ENCODE data around the gene MRPL53.

MRPL53 gene

DNA sequence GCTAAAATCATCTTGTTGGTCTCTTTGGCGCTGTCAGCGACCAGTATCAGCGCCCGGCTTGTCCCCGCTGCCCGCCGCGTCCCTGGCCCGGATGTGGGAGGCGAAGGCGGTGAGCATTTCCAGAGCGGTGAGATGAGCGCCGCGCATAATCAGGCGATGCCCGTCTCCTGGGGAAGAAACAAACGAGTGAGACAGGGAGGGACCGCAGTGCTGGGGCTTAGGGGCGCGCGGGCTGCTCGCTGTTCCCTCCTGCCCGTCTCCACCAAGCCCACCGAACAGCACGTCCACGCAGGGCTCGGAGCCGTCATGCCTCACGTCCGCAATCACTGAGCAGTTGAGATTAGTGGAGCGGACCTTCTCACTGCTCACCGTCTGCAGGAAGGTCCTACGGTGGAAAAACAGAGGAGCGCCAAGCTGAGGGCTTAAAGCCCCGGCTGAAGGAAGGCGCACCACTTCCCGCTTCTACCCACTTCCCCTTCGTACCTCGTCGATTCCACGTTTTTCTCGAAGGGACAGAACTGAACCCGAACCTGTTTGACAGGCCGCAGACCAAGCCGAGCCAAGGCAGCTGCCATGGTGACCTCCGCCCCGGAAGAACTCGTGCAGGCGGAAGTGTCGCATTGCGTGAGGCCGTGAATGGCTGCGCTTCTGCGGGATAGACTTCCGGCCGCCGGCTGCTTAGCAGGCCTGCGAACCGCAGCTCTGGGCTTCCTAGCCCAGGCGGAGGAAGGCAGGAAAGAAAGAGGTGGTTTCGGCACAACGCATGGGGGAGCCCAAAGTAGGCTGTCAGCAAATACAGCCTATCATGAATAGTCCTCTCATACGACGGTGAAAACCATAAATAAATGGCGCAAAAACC, at the start of gene MRPL53:
TSS of gene MRPL53 (minus strand) at position 595 of the 859 bp plus-strand sequence. CDS start at position 575, 20 bp downstream.
- DNase-seq (ENCODE audit: low read depth), result peak; percentile 96

DNA sequence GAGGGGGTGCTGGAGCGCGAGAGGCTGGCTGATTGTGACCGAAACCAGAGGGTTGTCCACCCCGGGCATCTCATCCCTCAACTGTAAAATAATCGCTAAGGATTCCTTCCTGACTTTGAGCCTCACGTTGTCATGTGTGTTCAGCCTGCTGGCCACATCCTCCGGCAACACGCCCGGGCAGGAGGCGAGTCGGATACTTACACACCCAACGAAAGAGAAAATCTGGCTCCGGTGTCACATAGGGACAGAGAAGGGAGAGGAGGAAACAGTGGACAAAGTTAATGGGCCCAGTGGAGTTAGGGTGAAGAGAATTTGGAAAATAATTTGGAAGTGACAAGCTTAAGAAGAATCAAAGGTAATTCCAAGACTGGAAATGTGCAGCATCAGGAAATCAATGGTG, 44.2 kb upstream of the MRPL53 start:
- no peak for DNase-seq (ENCODE audit: low read depth)

DNA sequence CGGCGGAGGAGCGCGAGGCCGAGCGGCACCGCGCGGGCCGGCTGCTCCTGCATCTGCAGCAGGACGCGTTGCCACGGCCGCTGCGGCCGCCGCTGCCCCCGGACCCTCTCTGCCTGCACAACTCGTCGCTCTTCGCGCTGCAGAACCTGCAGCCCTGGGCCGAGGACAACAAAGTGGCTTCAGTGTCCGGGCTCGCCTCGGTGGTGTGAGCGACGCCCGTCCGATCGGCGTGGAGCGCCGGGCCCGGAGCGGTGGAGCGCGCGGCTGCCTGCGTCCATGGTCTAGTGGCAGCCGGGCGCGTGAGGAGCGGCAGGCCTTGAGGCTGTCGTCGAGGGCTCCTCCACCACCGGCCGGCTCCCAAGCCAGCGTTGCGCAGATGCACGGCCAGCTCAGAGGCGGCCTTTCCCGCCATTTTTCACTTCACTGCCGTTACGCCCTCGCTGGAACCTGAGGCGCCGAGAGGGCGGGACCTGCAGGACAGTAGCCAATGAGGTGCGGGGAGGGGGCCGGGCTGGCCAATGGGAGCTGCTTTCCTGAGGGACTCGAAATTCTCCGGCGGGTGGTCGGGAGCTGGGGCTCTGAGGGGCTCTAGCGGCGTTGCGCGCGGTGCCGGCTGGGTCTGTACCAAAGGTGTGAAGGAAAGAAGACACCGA, 43.6 kb upstream of the MRPL53 start:
- DNase-seq (ENCODE audit: low read depth), result peak; percentile 50

DNA sequence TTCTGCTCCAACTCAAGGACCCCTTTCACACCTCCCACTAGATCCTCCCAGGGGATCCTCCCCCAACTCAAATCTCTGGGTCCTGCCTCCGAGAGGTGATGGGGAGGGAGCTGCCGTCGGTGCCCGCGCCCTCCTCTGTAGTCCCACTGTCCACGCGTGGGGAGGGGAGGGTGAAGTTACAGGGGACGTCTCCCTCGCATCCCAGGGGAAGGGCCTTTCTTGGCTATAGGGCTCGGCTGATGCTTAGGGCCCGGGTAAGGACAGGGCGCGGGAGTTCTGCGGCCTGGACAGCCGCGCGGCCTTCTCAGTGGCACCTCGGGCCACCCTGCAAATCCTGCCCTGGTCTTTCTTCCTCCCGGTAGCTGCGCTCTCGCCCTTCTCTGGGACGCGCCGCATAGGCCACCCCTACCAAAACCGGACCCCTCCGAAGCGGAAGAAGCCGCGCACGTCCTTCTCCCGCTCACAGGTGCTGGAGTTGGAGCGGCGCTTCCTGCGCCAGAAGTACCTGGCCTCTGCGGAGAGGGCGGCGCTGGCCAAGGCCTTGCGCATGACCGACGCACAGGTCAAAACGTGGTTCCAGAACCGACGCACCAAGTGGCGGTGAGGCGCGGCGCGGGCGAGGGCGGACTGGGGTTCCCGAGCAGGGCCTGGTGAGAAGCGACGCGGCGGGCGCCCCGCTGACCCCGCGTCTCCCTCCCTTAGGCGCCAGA, 42.9 kb upstream of the MRPL53 start:
- no peak for DNase-seq (ENCODE audit: low read depth)

DNA sequence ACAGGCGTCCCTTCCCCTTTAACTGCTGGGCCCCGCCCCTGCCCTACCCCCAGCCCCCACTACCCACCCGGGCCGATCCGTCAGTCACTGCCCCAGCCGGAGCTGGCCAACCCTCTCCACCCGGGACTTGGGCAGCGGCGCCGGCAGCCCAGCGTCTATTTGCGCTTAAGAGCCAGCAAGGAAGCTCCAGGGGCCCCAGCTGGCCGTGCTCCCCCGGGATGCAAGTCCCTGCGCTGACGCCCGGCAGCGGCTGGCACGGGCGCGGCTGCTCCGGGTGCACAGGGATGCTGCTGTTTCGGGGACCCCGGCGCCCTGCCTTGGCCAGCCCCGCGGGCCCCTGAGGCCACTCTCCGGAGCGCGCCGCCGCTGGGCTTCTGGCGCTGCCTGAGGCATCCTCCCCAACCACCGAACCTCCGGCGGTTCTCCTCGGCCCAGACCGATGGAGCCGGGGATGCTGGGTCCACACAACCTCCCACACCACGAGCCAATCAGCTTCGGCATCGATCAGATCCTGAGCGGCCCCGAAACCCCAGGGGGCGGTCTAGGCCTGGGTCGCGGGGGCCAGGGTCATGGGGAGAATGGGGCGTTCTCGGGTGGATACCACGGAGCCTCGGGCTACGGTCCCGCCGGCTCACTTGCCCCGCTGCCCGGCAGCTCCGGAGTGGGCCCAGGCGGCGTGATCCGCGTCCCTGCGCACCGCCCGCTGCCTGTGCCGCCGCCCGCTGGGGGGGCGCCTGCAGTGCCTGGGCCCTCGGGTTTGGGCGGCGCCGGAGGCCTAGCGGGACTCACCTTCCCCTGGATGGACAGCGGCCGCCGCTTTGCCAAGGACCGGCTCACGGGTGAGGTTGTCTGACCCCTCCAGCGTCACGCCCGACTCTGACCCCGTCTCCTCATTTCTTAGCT, 42.1 kb upstream of the MRPL53 start, which contains the start of gene TLX2:
TSS of gene TLX2 (plus strand) at position 83 of the 903 bp plus-strand sequence. CDS start at position 440, 357 bp downstream.
- DNase-seq (ENCODE audit: low read depth), result no peak

DNA sequence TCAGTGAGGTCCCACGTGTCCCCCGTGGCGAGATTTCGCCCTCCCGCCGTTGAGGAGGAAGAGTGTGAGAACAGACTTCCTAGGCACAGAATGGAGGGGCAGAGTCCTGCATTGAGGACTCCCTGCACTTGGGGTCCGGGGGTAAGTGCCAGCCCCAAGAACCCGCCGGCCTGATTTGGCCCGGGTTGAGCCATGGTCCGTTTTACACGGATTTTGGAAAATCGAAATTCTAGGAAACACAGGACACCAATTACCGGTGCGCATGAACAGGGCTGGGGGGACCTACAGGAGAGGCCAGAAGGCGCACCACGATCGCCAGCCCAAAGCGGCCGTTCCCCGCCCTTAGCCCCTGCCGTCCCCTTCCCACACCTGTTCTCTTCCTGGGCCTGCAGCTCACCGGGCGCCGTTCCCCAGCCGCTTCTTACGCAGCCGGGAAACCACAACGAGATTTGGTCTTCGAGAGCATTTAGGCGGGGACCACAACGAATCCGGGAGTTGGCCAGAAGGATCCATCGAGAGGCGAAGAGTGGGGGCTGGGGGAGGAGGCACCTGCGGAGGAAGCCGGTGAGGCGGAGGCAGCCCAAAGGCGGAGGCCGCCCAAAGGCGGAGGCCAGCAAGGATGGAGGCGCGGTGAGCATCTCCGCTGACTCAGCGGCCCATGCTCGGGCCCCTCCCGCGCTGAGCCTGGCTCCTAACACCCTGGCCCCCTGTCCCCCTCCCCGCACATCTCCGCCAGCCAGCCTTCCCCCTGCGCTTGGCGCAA, 41.3 kb upstream of the MRPL53 start:
- no peak for DNase-seq (ENCODE audit: low read depth)

DNA sequence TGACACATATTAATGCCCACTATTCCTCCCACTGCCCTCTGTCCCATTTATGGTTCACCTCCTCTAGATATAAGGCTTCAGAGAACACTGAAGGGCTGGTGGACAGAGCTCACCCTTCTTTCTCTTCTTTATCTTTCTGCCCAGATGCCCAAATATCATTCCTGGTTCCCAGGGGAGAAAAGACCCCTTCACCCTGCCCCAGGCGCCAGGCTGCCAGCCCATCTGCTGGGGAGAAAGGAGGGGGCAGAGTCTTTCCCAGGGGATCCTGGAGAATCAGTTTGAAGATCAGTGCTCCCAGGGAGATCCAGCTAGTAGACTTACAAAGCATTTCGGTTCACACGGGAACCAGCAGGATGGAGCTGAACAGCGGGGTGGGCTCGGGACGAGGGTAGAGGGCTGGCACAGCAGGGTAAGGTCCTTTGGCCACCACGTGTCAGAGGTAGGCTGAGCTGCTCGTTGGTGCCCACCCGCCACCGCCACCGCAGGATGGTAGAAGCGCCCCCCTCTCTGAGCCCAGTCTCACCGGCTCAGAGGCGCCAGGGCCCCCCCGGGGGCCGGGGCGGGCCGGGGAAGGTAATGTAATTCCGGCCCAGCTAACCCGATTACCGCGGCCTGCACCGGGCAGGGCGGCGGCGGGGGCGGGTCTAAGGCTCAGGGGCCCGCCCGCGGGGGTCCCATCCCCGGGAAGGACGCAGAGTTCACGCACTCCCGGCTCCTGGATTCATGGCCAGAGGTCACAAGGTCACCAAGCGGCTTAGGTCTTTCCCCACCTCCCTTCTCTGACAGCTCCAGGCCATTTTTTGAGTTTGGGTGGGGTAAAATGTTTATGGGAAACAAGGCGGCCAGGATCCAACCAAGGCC, 40.5 kb upstream of the MRPL53 start:
- DNase-seq (ENCODE audit: low read depth), result no peak

DNA sequence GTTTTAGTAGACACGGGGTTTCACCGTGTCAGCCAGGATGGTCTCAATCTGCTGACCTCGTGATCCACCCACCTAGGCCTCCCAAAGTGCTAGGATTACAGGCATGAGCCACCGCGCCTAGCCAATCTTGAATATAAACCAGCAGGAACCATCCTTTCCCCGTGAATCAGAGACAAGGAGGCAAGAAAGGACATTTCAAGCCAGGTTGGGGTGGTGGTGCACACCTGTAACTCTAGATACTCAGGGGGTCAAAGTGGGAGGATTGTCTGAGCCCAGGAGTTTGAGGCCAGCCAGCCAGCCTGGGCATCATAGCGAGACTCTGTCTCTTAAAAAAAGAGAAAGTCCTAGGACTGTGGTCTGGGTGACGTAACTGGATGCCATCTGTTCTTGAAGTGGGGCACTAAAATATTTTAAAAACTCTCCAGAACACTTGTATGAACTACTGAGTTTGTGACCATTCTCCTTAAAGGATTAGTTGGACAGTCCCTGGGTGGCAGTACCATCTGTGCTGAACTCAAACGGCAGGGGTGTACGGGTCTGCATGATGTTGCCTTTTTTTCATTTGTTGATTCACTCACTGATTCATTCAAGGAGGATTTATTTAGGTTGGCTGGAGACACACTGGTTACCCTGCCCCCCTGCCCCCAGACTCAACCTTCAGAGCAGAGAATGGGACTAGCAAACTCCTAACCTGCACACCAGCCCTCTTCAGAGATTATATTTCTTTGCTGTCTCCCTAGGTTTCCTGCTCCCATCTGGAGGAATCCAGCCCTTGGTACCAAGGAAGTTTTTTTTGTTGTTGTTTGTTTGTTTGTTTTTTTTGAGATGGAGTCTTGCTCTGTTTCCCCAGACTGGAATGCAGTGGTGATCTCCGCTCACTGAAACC, 38.9 kb upstream of the MRPL53 start:
- DNase-seq (ENCODE audit: low read depth), result no peak

DNA sequence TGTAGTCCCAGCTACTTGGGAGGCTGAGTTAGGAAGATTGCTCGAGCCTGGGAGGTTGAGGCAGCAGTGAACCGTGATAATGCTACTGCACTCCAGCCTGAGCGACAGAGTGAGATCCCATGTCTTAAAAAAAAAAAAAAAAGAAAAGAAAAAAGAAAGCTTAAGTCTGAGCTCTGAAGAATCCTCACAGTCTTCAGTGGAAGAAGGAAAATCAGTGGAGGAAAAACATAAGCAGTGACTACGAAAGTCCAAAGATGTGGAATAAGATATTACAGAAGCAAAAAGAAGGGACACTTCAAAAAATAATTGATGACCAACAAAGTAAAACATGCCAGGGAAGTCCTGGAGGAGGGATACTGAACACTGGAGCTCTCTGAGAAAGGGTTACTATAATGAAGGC, 37.8 kb upstream of the MRPL53 start:
- no peak for DNase-seq (ENCODE audit: low read depth)

DNA sequence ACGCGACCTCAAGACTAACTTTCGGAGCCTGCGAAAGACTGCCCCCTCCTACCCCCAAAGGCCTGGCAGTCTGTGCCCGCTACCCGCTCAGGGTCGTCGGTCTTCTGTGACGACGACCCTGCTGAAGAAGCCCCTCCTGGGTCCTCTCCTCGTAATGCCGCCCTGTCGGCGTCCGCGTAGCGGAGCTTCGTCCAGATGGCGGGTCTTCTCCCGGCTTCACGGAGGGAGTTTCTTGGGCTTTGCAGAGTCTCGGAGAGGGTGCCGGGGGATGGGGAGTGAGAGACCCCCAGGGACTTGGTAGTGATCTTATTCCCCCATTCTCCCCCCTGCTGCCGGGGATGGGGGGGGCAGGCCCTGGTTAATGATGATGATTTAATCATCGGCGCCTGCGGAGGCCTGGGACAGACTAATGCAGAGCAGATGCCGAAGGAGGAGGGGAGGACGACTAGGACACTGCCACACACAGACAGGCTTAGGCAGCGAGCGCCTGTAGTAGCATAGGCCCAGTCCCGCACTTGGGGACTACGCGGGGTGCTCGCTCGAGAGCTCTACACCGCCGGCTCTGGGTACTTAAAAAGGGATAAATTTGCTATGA, 35.5 kb upstream of the MRPL53 start:
- no peak for DNase-seq (ENCODE audit: low read depth)

DNA sequence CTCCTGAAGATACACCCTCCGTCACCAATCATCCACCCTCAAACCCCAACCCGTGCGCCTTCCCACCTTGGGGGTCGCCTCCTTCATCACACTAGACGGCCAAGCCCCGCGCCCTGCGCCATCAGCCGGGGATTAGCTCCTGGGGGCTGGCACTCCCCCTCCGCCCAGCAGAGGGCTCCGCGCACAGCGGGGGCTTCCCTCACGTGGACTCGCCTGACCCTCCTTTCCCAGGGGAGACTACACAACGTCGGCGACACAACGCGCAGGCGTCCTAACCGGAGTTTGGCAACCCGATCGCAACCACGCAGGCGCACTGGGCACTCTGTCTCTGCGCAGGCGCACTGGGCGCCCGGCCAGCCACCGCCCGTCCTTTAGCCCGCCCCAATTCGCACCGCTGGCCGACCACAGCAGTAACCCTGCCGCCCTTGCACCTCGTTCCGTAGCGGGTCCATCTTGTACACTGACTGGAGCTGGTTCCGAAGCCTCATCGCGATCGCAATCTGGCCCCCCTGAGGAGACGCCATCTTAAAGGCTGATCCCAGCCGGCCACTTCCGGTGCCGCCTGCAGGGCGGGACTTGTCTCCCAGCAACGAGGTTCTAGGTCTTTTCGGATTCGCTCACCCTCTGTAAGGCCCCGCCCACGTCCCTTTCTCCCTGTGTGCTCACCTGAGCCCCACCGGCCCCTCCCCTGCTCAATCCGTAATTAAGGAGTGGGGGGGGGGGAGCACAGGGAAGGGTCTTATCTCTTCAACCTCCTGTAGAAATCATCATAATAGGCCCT, 34.9 kb upstream of the MRPL53 start, which contains the start of gene PCGF1:
TSS of gene PCGF1 (minus strand) at position 551 of the 781 bp plus-strand sequence. CDS start at position 524, 27 bp downstream.
- DNase-seq (ENCODE audit: low read depth), result peak; percentile 98

DNA sequence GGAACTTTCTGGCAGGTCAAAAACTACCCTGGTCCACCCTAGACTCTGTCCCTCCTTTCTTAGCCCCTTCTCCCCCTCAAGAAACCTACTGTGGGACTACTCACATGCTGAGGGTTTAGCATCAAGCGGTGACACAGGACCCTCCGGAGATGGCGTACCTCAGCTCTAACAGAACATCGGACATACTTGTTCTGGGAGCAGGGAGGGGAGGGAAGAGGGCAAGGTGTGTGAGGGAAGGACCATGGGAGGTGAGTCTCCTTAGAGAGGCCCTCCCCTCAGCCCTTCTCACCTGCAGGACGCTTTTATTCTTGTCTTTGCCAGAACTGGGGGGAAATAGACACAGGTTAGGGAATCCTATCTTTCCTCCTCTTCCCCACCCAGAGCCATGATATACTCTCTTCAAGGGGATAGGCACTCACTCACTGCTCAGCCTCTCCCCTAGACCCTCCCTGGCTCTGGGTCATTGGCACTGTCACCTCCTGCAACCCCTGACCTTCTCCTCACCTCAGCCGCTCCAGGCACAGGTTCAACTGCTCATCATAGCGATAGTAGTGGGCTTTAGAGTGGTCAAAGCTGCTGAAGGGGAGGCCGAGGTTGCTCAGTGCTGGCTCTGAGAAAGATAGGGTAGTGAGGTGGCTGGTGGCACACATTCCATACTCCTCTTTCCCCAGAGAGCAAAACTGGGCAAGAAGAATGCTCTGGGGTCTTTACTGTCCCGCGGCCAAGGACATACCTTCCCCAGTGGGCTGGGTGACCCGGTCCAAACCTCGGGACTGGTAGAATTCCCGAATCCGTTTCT, 33.2 kb upstream of the MRPL53 start:
- DNase-seq (ENCODE audit: low read depth), result no peak

DNA sequence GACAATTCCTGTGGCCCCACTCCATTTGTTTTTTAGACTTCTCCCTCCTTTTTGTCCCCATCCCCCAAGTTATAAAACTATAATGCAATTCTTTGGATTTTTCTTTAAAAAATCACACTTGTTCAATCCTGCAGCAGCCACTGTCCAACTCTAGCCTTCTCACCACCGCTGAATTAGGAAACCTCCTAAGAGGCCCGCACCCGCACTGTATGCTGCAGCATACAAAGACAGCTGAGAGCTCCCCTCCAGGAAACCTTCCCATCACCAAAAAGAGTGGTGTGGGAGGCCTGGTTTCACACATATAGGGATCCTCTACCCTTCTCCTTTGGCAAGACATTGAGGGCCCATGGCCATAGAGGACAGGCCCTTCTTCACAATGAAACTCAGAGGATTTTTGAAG, 32.1 kb upstream of the MRPL53 start:
- DNase-seq (ENCODE audit: low read depth), result no peak

DNA sequence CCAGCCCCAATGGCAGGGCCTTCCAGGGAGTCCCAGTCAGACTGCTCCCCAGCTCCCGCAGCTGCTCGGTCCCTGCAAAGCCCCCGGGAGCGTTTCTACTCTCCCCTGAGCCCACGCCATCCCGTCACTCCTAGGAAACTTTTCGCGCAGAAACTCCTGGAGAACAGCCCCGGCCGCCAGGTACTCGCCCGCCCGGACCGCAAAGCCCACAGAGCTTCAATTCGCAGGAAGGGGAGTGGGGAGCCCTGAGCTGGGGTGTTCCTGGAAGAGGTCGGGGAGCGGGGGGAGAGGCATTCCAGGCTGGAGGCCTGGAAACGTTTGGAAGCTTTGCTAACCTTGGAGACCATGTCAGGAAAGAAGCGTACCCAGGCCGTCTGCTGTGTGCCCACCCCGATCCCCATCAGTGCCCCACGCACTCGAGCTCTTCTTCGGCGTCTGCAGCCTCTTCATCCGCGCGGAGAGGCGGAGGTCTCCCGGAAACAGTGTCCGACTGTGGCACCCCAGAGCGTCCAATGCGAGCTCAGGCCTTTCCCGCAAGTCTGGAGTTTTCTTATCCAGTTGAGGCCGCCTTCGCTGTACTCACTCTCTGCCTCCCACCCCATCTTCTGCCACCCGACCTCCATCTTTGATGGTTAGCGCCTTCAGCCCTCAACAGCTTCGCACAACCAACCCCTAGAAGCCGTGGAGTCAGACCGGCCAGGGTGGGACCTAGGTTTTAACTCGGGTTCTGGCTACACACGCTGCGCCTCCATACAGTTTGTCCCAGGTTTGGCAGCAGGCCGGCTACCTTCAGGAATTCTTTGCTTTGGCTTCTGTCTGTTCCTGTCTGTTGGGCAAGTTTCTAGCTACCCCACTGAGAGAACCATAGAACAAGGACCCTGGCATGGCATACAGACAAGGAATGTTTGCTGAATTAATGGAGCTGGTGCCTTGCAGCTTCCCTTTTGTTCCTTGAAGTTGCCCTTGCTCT, 31.3 kb upstream of the MRPL53 start:
- DNase-seq (ENCODE audit: low read depth), result no peak

DNA sequence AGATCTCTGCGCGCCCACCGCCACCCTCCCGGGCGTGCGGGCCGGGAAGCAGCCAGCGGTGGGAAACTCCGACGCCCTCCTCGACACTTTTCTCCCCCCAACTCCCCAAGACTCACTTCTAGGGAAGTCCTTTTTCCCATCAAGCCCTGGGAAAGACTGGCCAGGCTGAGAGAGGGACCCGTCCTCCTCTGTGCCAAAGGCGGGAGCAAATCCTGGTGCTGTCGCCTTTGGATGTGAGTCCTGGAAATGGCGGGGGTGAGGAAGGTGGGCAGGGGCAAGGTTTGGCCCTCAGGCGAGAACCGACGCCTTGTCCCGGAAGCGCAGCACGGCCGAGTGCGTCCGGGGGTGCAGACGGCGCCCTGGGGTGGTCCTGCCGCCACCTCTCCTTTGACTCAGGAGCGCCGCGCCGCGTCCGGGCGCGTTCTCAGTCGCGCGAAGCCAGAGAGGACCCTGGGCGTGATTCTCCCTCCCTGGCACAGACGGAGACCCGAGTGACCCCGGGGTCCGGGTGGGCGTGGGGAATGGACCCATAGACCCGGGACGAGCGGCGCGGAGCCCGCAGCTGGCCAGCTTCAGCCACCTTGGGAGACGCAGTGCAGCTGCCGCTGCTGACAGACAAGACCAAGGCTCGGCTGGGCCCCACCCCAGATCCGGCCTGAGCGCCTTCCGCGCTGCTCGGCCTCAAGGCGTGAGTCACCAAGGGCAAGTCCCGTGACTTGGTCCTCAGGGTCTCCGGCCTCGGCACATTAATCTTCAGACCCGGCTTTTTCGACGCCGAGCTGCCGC, 30.4 kb upstream of the MRPL53 start:
- no peak for DNase-seq (ENCODE audit: low read depth)

Measured in stimulated activated CD8-positive, alpha-beta memory T cell treated with anti-CD3 and anti-CD28 coated beads, Interleukin-12 subunit alpha, Interleukin-12 subunit beta, amount 100 ng/mL, for 1 hour (primary cell).